Hepatocyte (in vitro differentiated cells): ENCODE results near the gene HOXA6. TPM values are rescaled to one million over a fixed set of nuclear protein-coding genes. Genes with fewer than 3 reads are reported as not detected.
A peak's percentile ranks its signal among the peaks of the same experiment; 100 is the strongest.

Experiments
- DNase-seq: peaks from one replicate; pipeline ENCODE4 v3.0.0-alpha.2; 2016; ENCODE audit warnings: low spot score
- H2AFZ ChIP-seq: fragments of 200-600 bp; sonication (generic); 2 replicates; pipeline ENCODE4 v1.6.0; 2016; ENCODE audit warnings: antibody characterized with exemption, mild to moderate bottlenecking
- H3K27ac ChIP-seq: fragments of 200-600 bp; sonication (generic); 2 replicates; pipeline ENCODE4 v1.5.1; 2016; ENCODE audit warnings: mild to moderate bottlenecking
- H3K27me3 ChIP-seq: fragments of 200-600 bp; sonication (generic); 2 replicates; pipeline ENCODE4 v1.6.1; 2016
- H3K36me3 ChIP-seq: fragments of 200-600 bp; sonication (generic); replicated peaks from 2 replicates; pipeline ENCODE4 v1.5.1; 2016; ENCODE audit warnings: low read depth; ENCODE audit not compliant: insufficient read depth
- H3K4me1 ChIP-seq: fragments of 200-600 bp; sonication (generic); 2 replicates; pipeline ENCODE4 v1.5.1; 2016; ENCODE audit warnings: mild to moderate bottlenecking, moderate library complexity; ENCODE audit not compliant: insufficient read depth
- H3K4me2 ChIP-seq: fragments of 200-600 bp; sonication (generic); 2 replicates; pipeline ENCODE4 v1.6.0; 2016
- H3K4me3 ChIP-seq: fragments of 200-600 bp; sonication (generic); 2 replicates; pipeline ENCODE4 v1.5.1; 2016; ENCODE audit warnings: mild to moderate bottlenecking
- H3K79me2 ChIP-seq: fragments of 200-600 bp; sonication (generic); 2 replicates; pipeline ENCODE4 v1.6.0; 2017; ENCODE audit warnings: mild to moderate bottlenecking
- H3K9me2 ChIP-seq: fragments of 200-600 bp; sonication (generic); replicated peaks from 2 replicates; pipeline ENCODE4 v1.6.0; 2017; ENCODE audit warnings: mild to moderate bottlenecking; ENCODE audit not compliant: insufficient read depth
- H3K9me3 ChIP-seq: fragments of 200-600 bp; sonication (generic); 2 replicates; pipeline ENCODE4 v1.5.1; 2016; ENCODE audit warnings: low read depth, mild to moderate bottlenecking
- H4K20me1 ChIP-seq: fragments of 200-600 bp; sonication (generic); 2 replicates; pipeline ENCODE4 v1.6.0; 2016; ENCODE audit warnings: mild to moderate bottlenecking; ENCODE audit not compliant: insufficient read depth, poor library complexity, severe bottlenecking
- CTCF ChIP-seq: fragments of 200-600 bp; sonication (generic); IDR thresholded peaks from 2 replicates; pipeline ENCODE4 v1.5.1; 2016; ENCODE audit warnings: antibody characterized with exemption, mild to moderate bottlenecking; ENCODE audit not compliant: poor library complexity
- EZH2 ChIP-seq: fragments of 200-600 bp; sonication (generic); IDR thresholded peaks from 2 replicates; pipeline ENCODE4 v1.6.1; 2016; ENCODE audit warnings: antibody characterized with exemption, mild to moderate bottlenecking, borderline replicate concordance
- EZH2phosphoT487 ChIP-seq: fragments of 200-600 bp; sonication (generic); IDR thresholded peaks from one replicate; pipeline ENCODE4 v1.6.1; 2018; ENCODE audit warnings: antibody characterized with exemption, mild to moderate bottlenecking, low read depth, moderate library complexity; ENCODE audit not compliant: unreplicated experiment, severe bottlenecking
- WGBS: methylation state at CpG from one replicate; pipeline ENCODE4 v1.1.6; 2016; ENCODE audit warnings: low lambda C conversion rate; ENCODE audit errors: missing lambda C conversion rate; 5-methylcytosine and 5-hydroxymethylcytosine counted together
- polyA plus RNA-seq: library from polyadenylated mRNA; unstranded; fragments of >200 nt; fragmentation: Nextera tagmentation; extraction: Ambion mirVana; gene quantifications from 2 replicates; pipeline ENCODE4 v1.2.1, GENCODE V29; 2016
- total RNA-seq: library from RNA; depleted of rRNA; stranded (reverse); fragments of >200 nt; gene quantifications from 2 replicates; pipeline ENCODE4 v1.2.3, GENCODE V29; 2014

Gene HOXA6
- total RNA-seq, result not detected in 2 replicates
- 0.16 and 0.23 TPM in 2 replicates for polyA plus RNA-seq

- H3K79me2 ChIP-seq, result no peaks in the 10 kb centered on the region
- peak within 1 kb of the TSS; percentile 73 for H3K4me2 ChIP-seq
- H3K4me3 ChIP-seq, result no peak within 1 kb of the TSS
- TF ChIP-seq EZH2, result peak; percentile 82
- TF ChIP-seq EZH2phosphoT487, result peak; percentile 23
- no peak for TF ChIP-seq CTCF
- no peak within 1 kb of the TSS for H2AFZ ChIP-seq
- peaks cover 17% of the 10 kb centered on the region for H3K4me1 ChIP-seq
- H3K9me3 ChIP-seq, result no peaks in the 10 kb centered on the region
- no peak for DNase-seq
- H3K9me2 ChIP-seq, result no peaks in the 10 kb centered on the region
- peaks cover 95% of the 10 kb centered on the region for H3K27me3 ChIP-seq
- 17% methylated on average over 48 of the region's 63 CpGs for WGBS
- H3K27ac ChIP-seq, result no peak within 1 kb of the TSS
- no peaks in the 10 kb centered on the region for H3K36me3 ChIP-seq
- H4K20me1 ChIP-seq, result no peaks in the 10 kb centered on the region
These were observed at the start of gene HOXA6 for GRCh38 chr7:27147199-27148030. TSS of gene HOXA6 (minus strand) at chr7:27147774. CDS start at chr7:27147749, 25 bp downstream.

GRCh38 chr7:27196287-27196767 is 48.8 kb upstream of the HOXA6 start:
- TF ChIP-seq CTCF (peak; percentile 91), EZH2 (no peak), EZH2phosphoT487 (no peak)
- H3K9me2 ChIP-seq, result no peaks in the 10 kb centered on the region
- DNase-seq, result peak; percentile 89
- H3K27ac ChIP-seq, result peak overlapping the region; percentile 9
- peaks cover 36% of the 10 kb centered on the region for H4K20me1 ChIP-seq
- H3K4me3 ChIP-seq, result peak overlapping the region; percentile 25
- WGBS, result 2% methylated on average over 6 of the region's 6 CpGs
- no peak overlapping the region for H2AFZ ChIP-seq
- H3K27me3 ChIP-seq, result peaks cover 80% of the 10 kb centered on the region
- H3K79me2 ChIP-seq, result peaks cover 86% of the 10 kb centered on the region
- H3K4me2 ChIP-seq, result peak overlapping the region; percentile 96
- H3K36me3 ChIP-seq, result no peaks in the 10 kb centered on the region
- no peaks in the 10 kb centered on the region for H3K9me3 ChIP-seq
- H3K4me1 ChIP-seq, result peaks cover 9% of the 10 kb centered on the region

GRCh38 chr7:27194686-27195379 is 47.3 kb upstream of the HOXA6 start:
- no peak for DNase-seq

More at GRCh38 chr7:27194686-27195379, 47.3 kb upstream of the HOXA6 start:
- H3K9me2 ChIP-seq, result no peaks in the 10 kb centered on the region
- peaks cover 36% of the 10 kb centered on the region for H4K20me1 ChIP-seq
- H3K4me3 ChIP-seq, result peak overlapping the region; percentile 3
- H3K27me3 ChIP-seq, result peaks cover 83% of the 10 kb centered on the region
- no peaks in the 10 kb centered on the region for H3K36me3 ChIP-seq
- peak overlapping the region; percentile 96 for H3K4me2 ChIP-seq
- WGBS, result 40% methylated on average over 9 of the region's 9 CpGs
- H3K4me1 ChIP-seq, result peaks cover 23% of the 10 kb centered on the region
- H3K9me3 ChIP-seq, result no peaks in the 10 kb centered on the region
- TF ChIP-seq EZH2phosphoT487, result no peak
- no peak for TF ChIP-seq EZH2
- TF ChIP-seq CTCF, result no peak
- peaks cover 94% of the 10 kb centered on the region for H3K79me2 ChIP-seq
- no peak overlapping the region for H2AFZ ChIP-seq
- H3K27ac ChIP-seq, result peak overlapping the region; percentile 97
